Gastrocnemius medialis (tissue), 4 donors: ENCODE measurements around the gene SLC25A25. TPM values are rescaled to one million over a fixed set of nuclear protein-coding genes. Genes with fewer than 3 reads are reported as not detected.

ENCODE experiments used
- ATAC-seq, 2 donors: fragments of 150-250 bp; one replicate each; pipeline ENCODE4 v1.9.1; 2016
- DNase-seq, 2 donors: peaks; one replicate each; pipeline ENCODE4 v3.0.0-alpha.2; 2019
- H3K27ac ChIP-seq, 4 donors: fragments of 200-600 bp; sonication (generic); 1 replicate in 1 of 4; 2 replicates in 3 of 4; pipeline ENCODE4 v1.5.1; 2016 to 2018; ENCODE audit warnings: mild to moderate bottlenecking in 2 of 4, moderate library complexity in 1 of 4
- H3K27me3 ChIP-seq, 3 donors: fragments of 200-600 bp; sonication (generic) in 2 of 3; 1 replicate in 1 of 3; 2 replicates in 2 of 3; pipeline versions ENCODE4 v1.5.1 to v1.6.0; 2016 to 2019; ENCODE audit warnings: mild to moderate bottlenecking in 1 of 3, moderate library complexity in 1 of 3
- H3K36me3 ChIP-seq, 2 donors: fragments of 200-600 bp; sonication (generic) in 1 of 2; one replicate each; pipeline ENCODE4 v1.5.1; 2017 to 2018
- H3K4me1 ChIP-seq, 2 donors: fragments of 200-600 bp; sonication (generic) in 1 of 2; one replicate each; pipeline ENCODE4 v1.5.1; 2016 to 2017; ENCODE audit warnings: mild to moderate bottlenecking in 2 of 2
- H3K4me3 ChIP-seq, 4 donors: fragments of 200-600 bp; sonication (generic) in 3 of 4; 1 replicate in 1 of 4; 2 replicates in 3 of 4; pipeline ENCODE4 v1.5.1; 2016 to 2019; ENCODE audit warnings: mild to moderate bottlenecking in 2 of 4
- H3K9me3 ChIP-seq, 3 donors: fragments of 200-600 bp; sonication (generic) in 2 of 3; 1 replicate in 1 of 3; 2 replicates in 2 of 3; pipeline ENCODE4 v1.5.1; 2016 to 2019
- POLR2A ChIP-seq, 2 donors: fragments of 450-650 bp; IDR thresholded peaks; one replicate each; pipeline ENCODE4 v1.6.1; 2017; ENCODE audit warnings: antibody characterized with exemption in 2 of 2, mild to moderate bottlenecking in 2 of 2, moderate library complexity in 2 of 2
- in situ Hi-C, 4 donors: fragments of 200-750 bp; cut with MboI; loops; one replicate each; pipeline versions ENCODE4 v1.15.0 to v1.8.0; 2017; ENCODE audit warnings: low sequenced_read_pairs in 4 of 4
- intact Hi-C: fragments of 100-400 bp; cut with DNase I; formaldehyde crosslinking; loops from one replicate; pipeline ENCODE4 v1.15.1; 2023; ENCODE audit warnings: low total_unique reads
- total RNA-seq, 4 donors: library from RNA; depleted of rRNA; stranded (reverse); fragments of >200 nt; gene quantifications; one replicate each; pipeline versions ENCODE4 v1.1.0 to v1.2.3, GENCODE V29; 2016
- TF ChIP-seq, protein P1 (sequence below), 5 experiments: fragments of 450-650 bp in 3 of 5; fragments of 200-600 bp in 2 of 5; sonication (generic) in 2 of 5; IDR thresholded peaks in 4 of 5; conservative IDR thresholded peaks in 1 of 5; 1 replicate in 4 of 5; 2 replicates in 1 of 5; pipeline ENCODE4 v1.5.1; 2016 to 2019; ENCODE audit warnings: antibody characterized with exemption in 5 of 5, mild to moderate bottlenecking in 3 of 5, moderate library complexity in 3 of 5

Gene SLC25A25
- total RNA-seq, 4 donors from 2014 or later = 26.9 to 98.7 (median 46.0) TPM

DNA sequence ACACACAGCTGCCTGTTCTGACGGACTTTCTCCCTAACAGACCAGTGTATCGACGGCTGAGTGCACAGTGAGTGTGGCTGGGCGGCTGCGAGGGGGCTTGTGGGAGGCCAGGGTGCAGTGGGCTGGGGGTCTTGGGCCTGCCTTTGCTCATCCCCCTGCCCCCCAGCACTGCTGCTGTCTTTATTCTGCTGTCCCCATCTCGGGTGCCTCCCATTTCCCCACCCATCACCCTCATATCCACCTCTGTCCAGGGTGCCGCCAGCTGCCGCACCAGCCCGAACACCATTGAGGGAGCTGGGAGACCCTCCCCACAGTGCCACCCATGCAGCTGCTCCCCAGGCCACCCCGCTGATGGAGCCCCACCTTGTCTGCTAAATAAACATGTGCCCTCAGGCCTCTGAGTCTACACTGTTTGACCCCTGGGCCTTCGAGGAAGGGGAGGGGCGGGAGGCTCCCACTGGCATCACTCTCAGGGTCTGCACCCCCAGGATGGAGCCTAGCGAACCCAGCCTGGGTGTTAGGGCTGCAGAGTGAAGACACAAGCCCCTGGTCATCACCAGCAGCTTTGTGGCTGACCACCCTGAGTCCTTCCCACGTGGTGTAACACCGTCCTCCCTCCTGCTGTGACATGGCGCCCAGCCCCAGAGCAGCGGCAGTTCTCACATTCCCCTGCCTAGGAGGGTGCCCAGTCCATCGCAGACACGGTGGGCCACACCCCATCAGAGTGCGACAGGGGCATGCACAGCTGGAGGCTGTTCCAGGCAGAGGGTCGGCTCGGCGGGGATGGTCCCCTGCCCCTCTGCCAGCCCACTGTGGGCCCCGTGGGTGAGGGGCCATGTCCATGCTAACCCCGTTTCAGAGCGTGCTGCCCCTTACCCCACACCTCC lies 85.3 kb downstream of the SLC25A25 start:
- intact Hi-C loops = no loop called here
- DNase-seq (no peak), ATAC-seq (no peak)
- Histone ChIP-seq H3K27ac (no peak overlapping the region), H3K4me3 (no peak overlapping the region), H3K27me3 (no peaks in the 10 kb centered on the region), H3K9me3 (no peaks in the 10 kb centered on the region), H3K4me1 (peaks cover 0 to 8% of the 10 kb centered on the region in 2 donors), H3K36me3 (no peaks in the 10 kb centered on the region)
- in situ Hi-C loops = no loop called here
- TF ChIP-seq, protein P1, sequence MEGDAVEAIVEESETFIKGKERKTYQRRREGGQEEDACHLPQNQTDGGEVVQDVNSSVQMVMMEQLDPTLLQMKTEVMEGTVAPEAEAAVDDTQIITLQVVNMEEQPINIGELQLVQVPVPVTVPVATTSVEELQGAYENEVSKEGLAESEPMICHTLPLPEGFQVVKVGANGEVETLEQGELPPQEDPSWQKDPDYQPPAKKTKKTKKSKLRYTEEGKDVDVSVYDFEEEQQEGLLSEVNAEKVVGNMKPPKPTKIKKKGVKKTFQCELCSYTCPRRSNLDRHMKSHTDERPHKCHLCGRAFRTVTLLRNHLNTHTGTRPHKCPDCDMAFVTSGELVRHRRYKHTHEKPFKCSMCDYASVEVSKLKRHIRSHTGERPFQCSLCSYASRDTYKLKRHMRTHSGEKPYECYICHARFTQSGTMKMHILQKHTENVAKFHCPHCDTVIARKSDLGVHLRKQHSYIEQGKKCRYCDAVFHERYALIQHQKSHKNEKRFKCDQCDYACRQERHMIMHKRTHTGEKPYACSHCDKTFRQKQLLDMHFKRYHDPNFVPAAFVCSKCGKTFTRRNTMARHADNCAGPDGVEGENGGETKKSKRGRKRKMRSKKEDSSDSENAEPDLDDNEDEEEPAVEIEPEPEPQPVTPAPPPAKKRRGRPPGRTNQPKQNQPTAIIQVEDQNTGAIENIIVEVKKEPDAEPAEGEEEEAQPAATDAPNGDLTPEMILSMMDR (IDR thresholded peaks at IDR 0.05 in 4 of 5, conservative IDR thresholded peaks at IDR 0.05 in 1 of 5) = no peak
- no peak for TF ChIP-seq POLR2A (IDR thresholded peaks at IDR 0.05)

DNA sequence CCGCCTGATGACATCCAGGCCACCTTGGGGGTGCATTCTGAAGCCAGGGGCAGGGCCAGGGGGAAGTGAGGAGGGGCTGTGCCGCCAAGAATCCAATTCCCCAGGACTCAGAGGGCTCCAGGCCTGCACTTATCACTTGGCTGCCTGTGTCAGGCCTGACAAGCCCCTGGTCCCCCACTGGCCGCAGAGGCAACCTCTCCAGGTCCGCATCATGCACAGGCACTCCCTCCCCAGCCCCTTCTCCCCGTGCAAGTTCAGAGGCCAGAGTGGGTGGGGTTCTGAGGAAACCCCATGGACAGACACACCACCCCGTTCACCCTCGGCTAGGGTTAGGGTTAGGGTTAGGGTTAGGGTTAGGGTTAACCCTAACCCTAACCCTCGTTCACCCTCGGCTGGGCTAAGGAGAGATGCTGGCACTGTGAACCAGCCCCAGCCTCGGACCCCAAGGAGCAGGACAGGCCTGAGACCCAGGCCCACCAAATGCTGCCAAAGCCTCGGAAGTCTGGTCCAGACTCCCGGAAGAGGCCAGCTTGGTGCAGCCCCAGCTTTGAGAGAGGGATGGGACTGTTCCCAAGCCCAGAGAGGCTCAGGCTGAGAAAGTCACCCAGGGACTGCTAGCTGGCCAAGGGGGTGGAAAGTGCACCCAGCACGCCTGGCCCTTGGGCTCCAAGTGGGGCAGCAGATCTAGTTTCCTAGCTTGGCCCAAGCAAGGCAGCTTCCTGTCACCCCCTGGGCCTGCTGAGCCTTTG lies 86.1 kb downstream of the SLC25A25 start:
- Histone ChIP-seq H3K36me3 (no peaks in the 10 kb centered on the region), H3K4me3 (no peak overlapping the region), H3K27ac (no peak overlapping the region), H3K4me1 (peaks cover 0 to 3% of the 10 kb centered on the region in 2 donors), H3K9me3 (no peaks in the 10 kb centered on the region), H3K27me3 (no peaks in the 10 kb centered on the region)
- in situ Hi-C loops (no loop called here), intact Hi-C loops (no loop called here)
- TF ChIP-seq, protein P1 (IDR thresholded peaks at IDR 0.05 in 4 of 5, conservative IDR thresholded peaks at IDR 0.05 in 1 of 5) = no peak
- no peak for TF ChIP-seq POLR2A (IDR thresholded peaks at IDR 0.05)
- ATAC-seq (no peak), DNase-seq (no peak)

DNA sequence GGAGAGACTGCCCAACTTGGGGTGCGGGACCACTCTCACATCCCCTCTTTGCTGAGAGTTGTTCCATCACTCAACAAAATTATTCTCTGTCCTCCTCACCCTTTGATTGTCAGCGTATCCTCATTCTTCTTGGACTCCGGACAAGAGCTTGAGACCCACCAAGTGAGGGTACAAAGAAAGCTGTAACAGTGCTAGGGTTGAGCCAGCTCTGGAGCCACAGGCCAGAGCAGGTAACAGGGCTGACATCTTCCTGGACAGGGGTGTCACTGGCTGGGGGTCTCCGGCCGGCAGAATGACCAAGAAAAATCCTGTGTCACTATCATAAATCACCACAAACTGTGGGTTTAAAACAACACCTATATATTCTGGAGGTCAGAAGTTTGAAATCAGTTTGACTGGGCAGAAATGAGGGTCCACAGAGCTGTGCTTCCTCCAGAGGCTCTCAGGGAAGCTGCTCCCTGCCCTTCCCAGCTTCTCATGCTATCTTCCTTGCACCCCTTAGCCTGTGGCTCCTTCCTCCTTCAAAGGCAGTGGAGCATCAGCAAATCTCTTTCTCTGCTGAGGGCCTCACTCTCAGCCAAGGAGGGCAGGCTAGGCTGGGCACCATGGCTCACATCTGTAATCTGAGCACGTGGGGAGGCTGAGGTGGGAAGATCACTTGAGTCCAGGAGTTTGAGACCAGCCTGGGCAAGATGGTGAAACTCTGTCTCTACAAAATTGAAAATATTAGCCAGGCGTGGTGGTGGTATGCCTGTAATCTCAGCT lies 87.9 kb downstream of the SLC25A25 start:
- Histone ChIP-seq H3K27ac (no peak overlapping the region), H3K27me3 (no peaks in the 10 kb centered on the region), H3K9me3 (no peaks in the 10 kb centered on the region), H3K36me3 (no peaks in the 10 kb centered on the region), H3K4me1 (peaks cover 4 to 9% of the 10 kb centered on the region in 2 donors), H3K4me3 (no peak overlapping the region)
- TF ChIP-seq, protein P1 (IDR thresholded peaks at IDR 0.05 in 4 of 5, conservative IDR thresholded peaks at IDR 0.05 in 1 of 5) = no peak
- no peak for TF ChIP-seq POLR2A (IDR thresholded peaks at IDR 0.05)
- intact Hi-C loops (no loop called here), in situ Hi-C loops (no loop called here)
- no peak for DNase-seq
- ATAC-seq = no peak

Other genes with a start within 250 kb of the SLC25A25 start
- 10 to 100 TPM; 27.4 to 49.8 (median 32.6) TPM for gene ENG, start 213.6 kb upstream of the SLC25A25 start, total RNA-seq
- 100 to 1,000 TPM; 240 to 489 (median 359) TPM for gene AK1, start 190.6 kb upstream of the SLC25A25 start, total RNA-seq
- gene ST6GALNAC6, start 168.6 kb upstream of the SLC25A25 start, total RNA-seq = 10 to 100 TPM; 46.7 to 69.3 (median 56.9) TPM
- gene ST6GALNAC4, start 151.2 kb upstream of the SLC25A25 start, total RNA-seq = 10 to 100 TPM; 11.2 to 48.4 (median 23.6) TPM
- 1 to 10 TPM in 1 of 4 donors, not detected in 3; 4.2 TPM for gene PIP5KL1, start 137.5 kb upstream of the SLC25A25 start, total RNA-seq
- gene DPM2, start 130.4 kb upstream of the SLC25A25 start, total RNA-seq = 10 to 100 TPM in 1 of 4 donors, 1 to 10 TPM in 3; 4.7 to 10.4 (median 5.9) TPM
- gene EEIG1, start 87.2 kb upstream of the SLC25A25 start, total RNA-seq = 1 to 10 TPM; 1.8 to 4.5 (median 2.8) TPM
- 1 to 10 TPM; 3.6 to 7.4 (median 6.9) TPM for gene NAIF1, start 912 bp upstream of the SLC25A25 start, total RNA-seq
- gene PTGES2, start 59.5 kb downstream of the SLC25A25 start, total RNA-seq = 100 to 1,000 TPM in 3 of 4 donors, 10 to 100 TPM in 1; 95.2 to 266 (median 155) TPM
- under 1 TPM in 1 of 4 donors, not detected in 3; 1.00 TPM for gene LCN2, start 81.2 kb downstream of the SLC25A25 start, total RNA-seq
- 100 to 1,000 TPM in 3 of 4 donors, 10 to 100 TPM in 1; 73.5 to 145 (median 132) TPM for gene BBLN, start 92.0 kb downstream of the SLC25A25 start, total RNA-seq
- gene CIZ1, start 123.3 kb downstream of the SLC25A25 start, total RNA-seq = 10 to 100 TPM; 47.8 to 61.3 (median 53.0) TPM
- 1 to 10 TPM; 1.8 to 3.8 (median 2.0) TPM for gene DNM1, start 135.1 kb downstream of the SLC25A25 start, total RNA-seq
- gene GOLGA2, start 207.8 kb downstream of the SLC25A25 start, total RNA-seq = 10 to 100 TPM; 68.9 to 84.6 (median 78.5) TPM
- gene SWI5, start 208.0 kb downstream of the SLC25A25 start, total RNA-seq = 10 to 100 TPM; 12.7 to 23.8 (median 13.5) TPM